SK-N-SH (cell line): Measurements from ENCODE around the gene MEF2D.

Source experiments
- CTCF ChIP-seq: fragments of 200-600 bp; sonication (generic); IDR thresholded peaks from 2 replicates; pipeline ENCODE4 v1.6.1; 2017; ENCODE audit warnings: antibody characterized with exemption, mild to moderate bottlenecking, moderate library complexity
- RCOR1 ChIP-seq: fragments of 150-350 bp; IDR thresholded peaks from 2 replicates; pipeline ENCODE4 v1.6.1; 2017; ENCODE audit warnings: antibody characterized with exemption, low read length

GRCh38 chr1:156456625-156457465 lies 43.7 kb downstream of the MEF2D start:
- TF ChIP-seq RCOR1 (0 out of 2 replicates have a peak, but pooled peaks have one; percentile 7), CTCF (no peak)
